T-helper 17 cell (primary cell): ENCODE measurements around the gene RHOJ. TPM values are rescaled to one million over a fixed set of nuclear protein-coding genes. Genes with fewer than 3 reads are reported as not detected.

Experiments used
- ATAC-seq: fragments of 150-1000 bp; cut with Tn5 transposase; 2 replicates; pipeline ENCODE4 v1.10.0; 2021; ENCODE audit warnings: mild to moderate bottlenecking, moderate library complexity
- DNase-seq, 3 donors: peaks; one replicate each; pipeline versions ENCODE4 v3.0.0 to v3.0.0-alpha.2; 2020 to 2021
- H3K9me3 ChIP-seq: one replicate; pipeline ENCODE4 v1.7.0; 2013; ENCODE audit warnings: low read length, mild to moderate bottlenecking; ENCODE audit not compliant: control insufficient read depth, poor library complexity, severe bottlenecking
- H3K27ac Mint-ChIP-seq: one replicate; pipeline ENCODE4 v1.8.0; 2022; ENCODE audit warnings: mild to moderate bottlenecking, moderate library complexity, mixed read lengths
- H3K27me3 Mint-ChIP-seq: one replicate; pipeline ENCODE4 v1.8.0; 2022; ENCODE audit warnings: mixed read lengths
- H3K36me3 Mint-ChIP-seq: one replicate; pipeline ENCODE4 v1.8.0; 2022; ENCODE audit warnings: low read depth, mixed read lengths
- H3K4me1 Mint-ChIP-seq: one replicate; pipeline ENCODE4 v1.8.0; 2022; ENCODE audit warnings: mild to moderate bottlenecking, mixed read lengths
- H3K4me3 Mint-ChIP-seq: one replicate; pipeline ENCODE4 v1.8.0; 2022; ENCODE audit warnings: mild to moderate bottlenecking, moderate library complexity, mixed read lengths
- total RNA-seq, 4 donors: library from RNA in 2 of 4; stranded (reverse) in 2 of 4; gene quantifications; one replicate each; pipeline ENCODE4 v1.2.3 and lab custom pipeline; 2022 to 2026

The RHOJ gene
- total RNA-seq, 2 donors from 2014 or later: not detected

GRCh38 chr14:63248211-63248610, 44.0 kb downstream of the RHOJ start:
- H3K4me3 Mint-ChIP-seq: no peak overlapping the region
- DNase-seq (no peak), ATAC-seq (no peak)
- H3K27me3 Mint-ChIP-seq: peaks cover 18% of the 10 kb centered on the region
- H3K36me3 Mint-ChIP-seq: no peaks in the 10 kb centered on the region
- H3K9me3 ChIP-seq: no peaks in the 10 kb centered on the region
- H3K4me1 Mint-ChIP-seq: no peaks in the 10 kb centered on the region
- no peak overlapping the region for H3K27ac Mint-ChIP-seq

GRCh38 chr14:63249092-63249491, 44.8 kb downstream of the RHOJ start:
- no peaks in the 10 kb centered on the region for H3K4me1 Mint-ChIP-seq
- no peaks in the 10 kb centered on the region for H3K36me3 Mint-ChIP-seq
- H3K9me3 ChIP-seq: no peaks in the 10 kb centered on the region
- no peak overlapping the region for H3K4me3 Mint-ChIP-seq
- DNase-seq (no peak), ATAC-seq (no peak)
- H3K27ac Mint-ChIP-seq: no peak overlapping the region
- peaks cover 10% of the 10 kb centered on the region for H3K27me3 Mint-ChIP-seq

- no peak overlapping the region for H3K27ac Mint-ChIP-seq
- no peak overlapping the region for H3K4me3 Mint-ChIP-seq
- H3K4me1 Mint-ChIP-seq: no peaks in the 10 kb centered on the region
- DNase-seq (no peak), ATAC-seq (no peak)
- peaks cover 36% of the 10 kb centered on the region for H3K27me3 Mint-ChIP-seq
- no peaks in the 10 kb centered on the region for H3K36me3 Mint-ChIP-seq
- H3K9me3 ChIP-seq: no peaks in the 10 kb centered on the region
Observed at GRCh38 chr14:63257299-63257698, 53.1 kb downstream of the RHOJ start.

- Mint-ChIP-seq H3K4me3 (no peak overlapping the region), H3K4me1 (no peaks in the 10 kb centered on the region), H3K27ac (no peak overlapping the region), H3K36me3 (no peaks in the 10 kb centered on the region), H3K27me3 (peaks cover 44% of the 10 kb centered on the region)
- no peak for DNase-seq
- no peaks in the 10 kb centered on the region for H3K9me3 ChIP-seq
- ATAC-seq: no peak
Observed at GRCh38 chr14:63262446-63262845, 58.2 kb downstream of the RHOJ start.

- H3K4me1 Mint-ChIP-seq: no peaks in the 10 kb centered on the region
- ATAC-seq: no peak
- H3K36me3 Mint-ChIP-seq: no peaks in the 10 kb centered on the region
Observed at GRCh38 chr14:63266106-63266505, 61.9 kb downstream of the RHOJ start.

GRCh38 chr14:63267171-63267570, 62.9 kb downstream of the RHOJ start:
- DNase-seq (no peak), ATAC-seq (no peak)
- H3K9me3 ChIP-seq: no peaks in the 10 kb centered on the region
- Mint-ChIP-seq H3K36me3 (no peaks in the 10 kb centered on the region), H3K4me3 (no peak overlapping the region), H3K4me1 (no peaks in the 10 kb centered on the region), H3K27ac (no peak overlapping the region), H3K27me3 (peaks cover 42% of the 10 kb centered on the region)

More at GRCh38 chr14:63266106-63266505, 61.9 kb downstream of the RHOJ start:
- H3K9me3 ChIP-seq: no peaks in the 10 kb centered on the region
- H3K4me3 Mint-ChIP-seq: no peak overlapping the region
- no peak for DNase-seq
- H3K27ac Mint-ChIP-seq: no peak overlapping the region
- peaks cover 52% of the 10 kb centered on the region for H3K27me3 Mint-ChIP-seq

- no peaks in the 10 kb centered on the region for H3K4me1 Mint-ChIP-seq
- ATAC-seq: no peak
- H3K36me3 Mint-ChIP-seq: no peaks in the 10 kb centered on the region
- no peak overlapping the region for H3K27ac Mint-ChIP-seq
- H3K27me3 Mint-ChIP-seq: peaks cover 29% of the 10 kb centered on the region
- no peaks in the 10 kb centered on the region for H3K9me3 ChIP-seq
- DNase-seq: no peak
- no peak overlapping the region for H3K4me3 Mint-ChIP-seq
Observed at GRCh38 chr14:63268771-63269170, 64.5 kb downstream of the RHOJ start.

GRCh38 chr14:63269561-63270225, 65.5 kb downstream of the RHOJ start:
- DNase-seq: no peak

GRCh38 chr14:63273129-63273528, 68.9 kb downstream of the RHOJ start:
- no peaks in the 10 kb centered on the region for H3K9me3 ChIP-seq
- H3K27me3 Mint-ChIP-seq: peaks cover 15% of the 10 kb centered on the region
- H3K36me3 Mint-ChIP-seq: no peaks in the 10 kb centered on the region
- H3K4me3 Mint-ChIP-seq: no peak overlapping the region
- no peak overlapping the region for H3K27ac Mint-ChIP-seq
- no peak for ATAC-seq
- DNase-seq: no peak
- no peaks in the 10 kb centered on the region for H3K4me1 Mint-ChIP-seq

More at GRCh38 chr14:63269561-63270225, 65.5 kb downstream of the RHOJ start:
- H3K9me3 ChIP-seq: no peaks in the 10 kb centered on the region
- Mint-ChIP-seq H3K27ac (no peak overlapping the region), H3K27me3 (peaks cover 27% of the 10 kb centered on the region), H3K36me3 (no peaks in the 10 kb centered on the region), H3K4me3 (no peak overlapping the region), H3K4me1 (no peaks in the 10 kb centered on the region)
- ATAC-seq: no peak

GRCh38 chr14:63273717-63274655, 69.7 kb downstream of the RHOJ start:
- no peak overlapping the region for H3K27ac Mint-ChIP-seq
- H3K9me3 ChIP-seq: no peaks in the 10 kb centered on the region
- H3K4me1 Mint-ChIP-seq: no peaks in the 10 kb centered on the region
- peaks cover 8% of the 10 kb centered on the region for H3K27me3 Mint-ChIP-seq
- DNase-seq (no peak), ATAC-seq (no peak)
- no peaks in the 10 kb centered on the region for H3K36me3 Mint-ChIP-seq
- H3K4me3 Mint-ChIP-seq: no peak overlapping the region

GRCh38 chr14:63275611-63276010, 71.4 kb downstream of the RHOJ start:
- no peaks in the 10 kb centered on the region for H3K9me3 ChIP-seq
- Mint-ChIP-seq H3K4me1 (no peaks in the 10 kb centered on the region), H3K36me3 (no peaks in the 10 kb centered on the region), H3K4me3 (no peak overlapping the region), H3K27ac (no peak overlapping the region), H3K27me3 (peaks cover 1% of the 10 kb centered on the region)
- no peak for ATAC-seq
- no peak for DNase-seq

- Mint-ChIP-seq H3K4me3 (no peak overlapping the region), H3K27me3 (no peaks in the 10 kb centered on the region), H3K36me3 (no peaks in the 10 kb centered on the region), H3K27ac (no peak overlapping the region), H3K4me1 (no peaks in the 10 kb centered on the region)
- ATAC-seq: no peak
- H3K9me3 ChIP-seq: no peaks in the 10 kb centered on the region
- DNase-seq: no peak
Observed at GRCh38 chr14:63276016-63276415, 71.8 kb downstream of the RHOJ start.

- Mint-ChIP-seq H3K27me3 (no peaks in the 10 kb centered on the region), H3K4me1 (no peaks in the 10 kb centered on the region), H3K27ac (no peak overlapping the region), H3K36me3 (no peaks in the 10 kb centered on the region), H3K4me3 (no peak overlapping the region)
- DNase-seq (no peak), ATAC-seq (peak; percentile 44)
- H3K9me3 ChIP-seq: no peaks in the 10 kb centered on the region
Observed at GRCh38 chr14:63276492-63277342, 72.5 kb downstream of the RHOJ start.
